GM23338 (cell line): ENCODE data around the gene ATP6V0C. TPM values are rescaled to one million over a fixed set of nuclear protein-coding genes. Genes with fewer than 3 reads are reported as not detected.

Experiments
- ATAC-seq: fragments of 200-7000 bp; cut with Tn5 transposase; 3 replicates; pipeline ENCODE4 v1.9.1; 2020
- DNase-seq: peaks from one replicate; pipeline ENCODE4 v3.0.0-alpha.2; 2015; ENCODE audit warnings: low spot score
- H2AFZ ChIP-seq: fragments of 200-600 bp; sonication (generic); 2 replicates; pipeline ENCODE4 v1.8.0; 2016; ENCODE audit warnings: antibody characterized with exemption, mild to moderate bottlenecking, moderate library complexity
- H3F3A ChIP-seq: fragments of 200-600 bp; sonication (generic); replicated peaks from 2 replicates; pipeline ENCODE4 v1.8.0; 2017; ENCODE audit warnings: antibody characterized with exemption, mixed run types, low read depth
- H3K27ac ChIP-seq: fragments of 200-600 bp; sonication (generic); 2 replicates; pipeline ENCODE4 v1.6.1; 2016; ENCODE audit warnings: low read depth
- H3K27me3 ChIP-seq: fragments of 200-600 bp; sonication (generic); 2 replicates; pipeline ENCODE4 v1.8.0; 2016; ENCODE audit warnings: mild to moderate bottlenecking, mixed run types, moderate library complexity; ENCODE audit not compliant: insufficient read depth
- H3K36me3 ChIP-seq: fragments of 200-600 bp; sonication (generic); 2 replicates; pipeline ENCODE4 v1.8.0; 2016; ENCODE audit warnings: mild to moderate bottlenecking; ENCODE audit not compliant: insufficient read depth
- H3K4me1 ChIP-seq: fragments of 200-600 bp; sonication (generic); 2 replicates; pipeline ENCODE4 v1.8.0; 2016; ENCODE audit warnings: mild to moderate bottlenecking, moderate library complexity; ENCODE audit not compliant: insufficient read depth
- H3K4me2 ChIP-seq: fragments of 200-600 bp; sonication (generic); 2 replicates; pipeline ENCODE4 v1.7.1; 2017; ENCODE audit warnings: mixed run types
- H3K4me3 ChIP-seq: fragments of 200-600 bp; sonication (generic); 2 replicates; pipeline ENCODE4 v1.6.1; 2016; ENCODE audit warnings: mixed run types
- H3K79me2 ChIP-seq: fragments of 200-600 bp; sonication (generic); replicated peaks from 2 replicates; pipeline ENCODE4 v1.8.0; 2017; ENCODE audit warnings: mild to moderate bottlenecking; ENCODE audit not compliant: insufficient read depth
- H3K9me2 ChIP-seq: fragments of 200-600 bp; sonication (generic); 2 replicates; pipeline ENCODE4 v1.8.0; 2017; ENCODE audit not compliant: insufficient read depth
- H4K20me1 ChIP-seq: fragments of 200-600 bp; sonication (generic); replicated peaks from 2 replicates; pipeline ENCODE4 v1.8.0; 2017; ENCODE audit warnings: mild to moderate bottlenecking; ENCODE audit not compliant: insufficient read depth
- H3K27ac Mint-ChIP-seq: 2 replicates; pipeline ENCODE4 v1.8.0; 2020; ENCODE audit warnings: inconsistent platforms, mild to moderate bottlenecking, moderate library complexity, mixed read lengths
- H3K27me3 Mint-ChIP-seq: 3 replicates; pipeline ENCODE4 v1.8.0; 2022; ENCODE audit warnings: low read depth, mild to moderate bottlenecking, moderate library complexity, mixed read lengths, inconsistent platforms; ENCODE audit not compliant: insufficient read depth, poor library complexity
- H3K36me3 Mint-ChIP-seq: 3 replicates; pipeline ENCODE4 v1.8.0; 2021; ENCODE audit warnings: low read depth, mild to moderate bottlenecking, inconsistent platforms, moderate library complexity, mixed read lengths
- H3K4me1 Mint-ChIP-seq: 3 replicates; pipeline ENCODE4 v1.8.0; 2020; ENCODE audit warnings: mild to moderate bottlenecking, inconsistent platforms, mixed read lengths
- H3K4me3 Mint-ChIP-seq: 3 replicates; pipeline ENCODE4 v1.8.0; 2021; ENCODE audit warnings: moderate library complexity, mild to moderate bottlenecking, inconsistent platforms, mixed read lengths
- H3K9me3 Mint-ChIP-seq: 3 replicates; pipeline ENCODE4 v1.8.0; 2020; ENCODE audit warnings: moderate library complexity, mild to moderate bottlenecking, inconsistent platforms, mixed read lengths
- CREB1 ChIP-seq: fragments of 250-450 bp; sonication (Bioruptor Pico); IDR thresholded peaks from 2 replicates; pipeline ENCODE4 v1.5.0; 2020; ENCODE audit warnings: low read depth, mild to moderate bottlenecking, moderate library complexity
- EZH2phosphoT487 ChIP-seq: fragments of 200-600 bp; sonication (generic); IDR thresholded peaks from one replicate; pipeline ENCODE4 v1.8.1; 2018; ENCODE audit warnings: antibody characterized with exemption; ENCODE audit not compliant: unreplicated experiment
- JUNB ChIP-seq: IDR thresholded peaks from one replicate; pipeline ENCODE4 v1.6.1; 2016; ENCODE audit warnings: antibody characterized with exemption; ENCODE audit not compliant: unreplicated experiment
- polyA plus RNA-seq: library from polyadenylated mRNA; unstranded; fragments of >200 nt; fragmentation: Nextera tagmentation; extraction: Ambion mirVana; gene quantifications from 2 replicates; pipeline ENCODE4 v1.2.1, GENCODE V29; 2016
- total RNA-seq: library from RNA; depleted of rRNA; stranded (reverse); fragments of >200 nt; shearing (Covaris generic); gene quantifications from 2 replicates; pipeline ENCODE4 v1.2.3, GENCODE V29; 2014
- TF ChIP-seq, protein P1 (sequence below): IDR thresholded peaks from one replicate; pipeline ENCODE4 v1.6.1; 2018; ENCODE audit warnings: antibody characterized with exemption; ENCODE audit not compliant: unreplicated experiment
- TF ChIP-seq, protein P2 (sequence below): fragments of 250-450 bp; sonication (Bioruptor Pico); IDR thresholded peaks from 2 replicates; pipeline ENCODE4 v1.5.0; 2020; ENCODE audit warnings: mild to moderate bottlenecking, moderate library complexity
- TF ChIP-seq, protein P3 (sequence below), 2 experiments: fragments of 200-600 bp in 1 of 2; sonication (generic) in 1 of 2; conservative IDR thresholded peaks; 2 replicates each; pipeline versions ENCODE4 v1.5.1 to v1.6.1; 2016 to 2017; ENCODE audit warnings: antibody characterized with exemption in 2 of 2, low read depth in 2 of 2, mild to moderate bottlenecking in 2 of 2, moderate library complexity in 1 of 2

ATP6V0C gene
- total and polyA plus RNA-seq, 2 experiments from 2014 or later, result 98.2 to 162 TPM

DNA sequence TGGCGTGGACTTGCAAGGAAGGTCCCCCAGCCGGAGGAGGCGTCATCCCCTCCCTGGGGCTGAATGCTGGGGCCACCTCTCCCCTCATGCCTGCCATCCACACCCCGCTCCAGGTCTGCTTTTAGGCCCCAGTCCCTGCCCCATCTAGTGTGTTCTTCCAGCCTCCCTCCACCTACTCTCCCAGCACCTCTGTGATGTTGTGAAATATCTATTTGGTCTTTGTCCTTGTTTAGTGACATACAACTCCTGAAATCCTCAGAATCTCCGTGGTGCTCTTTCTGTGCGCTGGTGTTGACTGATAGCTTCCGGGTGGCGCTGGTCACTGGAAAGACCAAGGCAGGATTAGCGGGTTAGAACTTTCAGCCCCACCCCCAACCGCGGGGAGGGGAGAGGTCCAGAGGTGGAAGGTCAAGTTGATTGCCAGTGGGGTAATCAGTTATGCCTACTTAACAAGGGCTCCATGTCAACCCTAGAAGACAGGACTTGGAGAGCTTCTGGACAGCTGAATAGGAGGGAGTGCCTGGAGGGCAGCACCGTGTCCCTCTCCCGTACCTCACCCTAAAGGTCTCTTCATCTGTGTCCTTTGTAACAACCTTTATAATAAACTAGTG lies 28.7 kb upstream of the ATP6V0C start:
- H3K4me3 Mint-ChIP-seq, result no peak overlapping the region; the same call in 2 of the 3 replicates
- Histone ChIP-seq H4K20me1 (0 out of 2 replicates have a peak, but pooled peaks cover 2% of the 10 kb centered on the region), H3K27me3 (no peaks in the 10 kb centered on the region)

More for the DNA sequence above, 28.7 kb upstream of the ATP6V0C start:
- H3K27ac Mint-ChIP-seq, result no peak overlapping the region
- H3K4me2 ChIP-seq, result no peak overlapping the region
- no peak for DNase-seq
- H3K27ac ChIP-seq, result no peak overlapping the region
- H3K79me2 ChIP-seq, result 0 out of 2 replicates have a peak, but pooled peaks cover 6% of the 10 kb centered on the region
- no peak for ATAC-seq
- TF ChIP-seq JUNB, result no peak
- TF ChIP-seq, protein P1, sequence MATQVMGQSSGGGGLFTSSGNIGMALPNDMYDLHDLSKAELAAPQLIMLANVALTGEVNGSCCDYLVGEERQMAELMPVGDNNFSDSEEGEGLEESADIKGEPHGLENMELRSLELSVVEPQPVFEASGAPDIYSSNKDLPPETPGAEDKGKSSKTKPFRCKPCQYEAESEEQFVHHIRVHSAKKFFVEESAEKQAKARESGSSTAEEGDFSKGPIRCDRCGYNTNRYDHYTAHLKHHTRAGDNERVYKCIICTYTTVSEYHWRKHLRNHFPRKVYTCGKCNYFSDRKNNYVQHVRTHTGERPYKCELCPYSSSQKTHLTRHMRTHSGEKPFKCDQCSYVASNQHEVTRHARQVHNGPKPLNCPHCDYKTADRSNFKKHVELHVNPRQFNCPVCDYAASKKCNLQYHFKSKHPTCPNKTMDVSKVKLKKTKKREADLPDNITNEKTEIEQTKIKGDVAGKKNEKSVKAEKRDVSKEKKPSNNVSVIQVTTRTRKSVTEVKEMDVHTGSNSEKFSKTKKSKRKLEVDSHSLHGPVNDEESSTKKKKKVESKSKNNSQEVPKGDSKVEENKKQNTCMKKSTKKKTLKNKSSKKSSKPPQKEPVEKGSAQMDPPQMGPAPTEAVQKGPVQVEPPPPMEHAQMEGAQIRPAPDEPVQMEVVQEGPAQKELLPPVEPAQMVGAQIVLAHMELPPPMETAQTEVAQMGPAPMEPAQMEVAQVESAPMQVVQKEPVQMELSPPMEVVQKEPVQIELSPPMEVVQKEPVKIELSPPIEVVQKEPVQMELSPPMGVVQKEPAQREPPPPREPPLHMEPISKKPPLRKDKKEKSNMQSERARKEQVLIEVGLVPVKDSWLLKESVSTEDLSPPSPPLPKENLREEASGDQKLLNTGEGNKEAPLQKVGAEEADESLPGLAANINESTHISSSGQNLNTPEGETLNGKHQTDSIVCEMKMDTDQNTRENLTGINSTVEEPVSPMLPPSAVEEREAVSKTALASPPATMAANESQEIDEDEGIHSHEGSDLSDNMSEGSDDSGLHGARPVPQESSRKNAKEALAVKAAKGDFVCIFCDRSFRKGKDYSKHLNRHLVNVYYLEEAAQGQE, result no peak
- no peak for TF ChIP-seq CREB1 (CRISPR knock-in tag)
- TF ChIP-seq, protein P2, sequence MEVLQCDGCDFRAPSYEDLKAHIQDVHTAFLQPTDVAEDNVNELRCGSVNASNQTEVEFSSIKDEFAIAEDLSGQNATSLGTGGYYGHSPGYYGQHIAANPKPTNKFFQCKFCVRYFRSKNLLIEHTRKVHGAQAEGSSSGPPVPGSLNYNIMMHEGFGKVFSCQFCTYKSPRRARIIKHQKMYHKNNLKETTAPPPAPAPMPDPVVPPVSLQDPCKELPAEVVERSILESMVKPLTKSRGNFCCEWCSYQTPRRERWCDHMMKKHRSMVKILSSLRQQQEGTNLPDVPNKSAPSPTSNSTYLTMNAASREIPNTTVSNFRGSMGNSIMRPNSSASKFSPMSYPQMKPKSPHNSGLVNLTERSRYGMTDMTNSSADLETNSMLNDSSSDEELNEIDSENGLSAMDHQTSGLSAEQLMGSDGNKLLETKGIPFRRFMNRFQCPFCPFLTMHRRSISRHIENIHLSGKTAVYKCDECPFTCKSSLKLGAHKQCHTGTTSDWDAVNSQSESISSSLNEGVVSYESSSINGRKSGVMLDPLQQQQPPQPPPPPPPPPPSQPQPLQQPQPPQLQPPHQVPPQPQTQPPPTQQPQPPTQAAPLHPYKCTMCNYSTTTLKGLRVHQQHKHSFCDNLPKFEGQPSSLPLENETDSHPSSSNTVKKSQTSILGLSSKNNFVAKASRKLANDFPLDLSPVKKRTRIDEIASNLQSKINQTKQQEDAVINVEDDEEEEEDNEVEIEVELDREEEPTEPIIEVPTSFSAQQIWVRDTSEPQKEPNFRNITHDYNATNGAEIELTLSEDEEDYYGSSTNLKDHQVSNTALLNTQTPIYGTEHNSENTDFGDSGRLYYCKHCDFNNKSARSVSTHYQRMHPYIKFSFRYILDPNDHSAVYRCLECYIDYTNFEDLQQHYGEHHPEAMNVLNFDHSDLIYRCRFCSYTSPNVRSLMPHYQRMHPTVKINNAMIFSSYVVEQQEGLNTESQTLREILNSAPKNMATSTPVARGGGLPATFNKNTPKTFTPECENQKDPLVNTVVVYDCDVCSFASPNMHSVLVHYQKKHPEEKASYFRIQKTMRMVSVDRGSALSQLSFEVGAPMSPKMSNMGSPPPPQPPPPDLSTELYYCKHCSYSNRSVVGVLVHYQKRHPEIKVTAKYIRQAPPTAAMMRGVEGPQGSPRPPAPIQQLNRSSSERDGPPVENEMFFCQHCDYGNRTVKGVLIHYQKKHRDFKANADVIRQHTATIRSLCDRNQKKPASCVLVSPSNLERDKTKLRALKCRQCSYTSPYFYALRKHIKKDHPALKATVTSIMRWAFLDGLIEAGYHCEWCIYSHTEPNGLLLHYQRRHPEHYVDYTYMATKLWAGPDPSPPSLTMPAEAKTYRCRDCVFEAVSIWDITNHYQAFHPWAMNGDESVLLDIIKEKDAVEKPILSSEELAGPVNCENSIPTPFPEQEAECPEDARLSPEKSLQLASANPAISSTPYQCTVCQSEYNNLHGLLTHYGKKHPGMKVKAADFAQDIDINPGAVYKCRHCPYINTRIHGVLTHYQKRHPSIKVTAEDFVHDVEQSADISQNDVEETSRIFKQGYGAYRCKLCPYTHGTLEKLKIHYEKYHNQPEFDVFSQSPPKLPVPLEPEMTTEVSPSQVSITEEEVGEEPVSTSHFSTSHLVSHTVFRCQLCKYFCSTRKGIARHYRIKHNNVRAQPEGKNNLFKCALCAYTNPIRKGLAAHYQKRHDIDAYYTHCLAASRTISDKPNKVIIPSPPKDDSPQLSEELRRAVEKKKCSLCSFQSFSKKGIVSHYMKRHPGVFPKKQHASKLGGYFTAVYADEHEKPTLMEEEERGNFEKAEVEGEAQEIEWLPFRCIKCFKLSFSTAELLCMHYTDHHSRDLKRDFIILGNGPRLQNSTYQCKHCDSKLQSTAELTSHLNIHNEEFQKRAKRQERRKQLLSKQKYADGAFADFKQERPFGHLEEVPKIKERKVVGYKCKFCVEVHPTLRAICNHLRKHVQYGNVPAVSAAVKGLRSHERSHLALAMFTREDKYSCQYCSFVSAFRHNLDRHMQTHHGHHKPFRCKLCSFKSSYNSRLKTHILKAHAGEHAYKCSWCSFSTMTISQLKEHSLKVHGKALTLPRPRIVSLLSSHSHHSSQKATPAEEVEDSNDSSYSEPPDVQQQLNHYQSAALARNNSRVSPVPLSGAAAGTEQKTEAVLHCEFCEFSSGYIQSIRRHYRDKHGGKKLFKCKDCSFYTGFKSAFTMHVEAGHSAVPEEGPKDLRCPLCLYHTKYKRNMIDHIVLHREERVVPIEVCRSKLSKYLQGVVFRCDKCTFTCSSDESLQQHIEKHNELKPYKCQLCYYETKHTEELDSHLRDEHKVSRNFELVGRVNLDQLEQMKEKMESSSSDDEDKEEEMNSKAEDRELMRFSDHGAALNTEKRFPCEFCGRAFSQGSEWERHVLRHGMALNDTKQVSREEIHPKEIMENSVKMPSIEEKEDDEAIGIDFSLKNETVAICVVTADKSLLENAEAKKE, result no peak
- no peak for TF ChIP-seq EZH2phosphoT487
- TF ChIP-seq, protein P3, sequence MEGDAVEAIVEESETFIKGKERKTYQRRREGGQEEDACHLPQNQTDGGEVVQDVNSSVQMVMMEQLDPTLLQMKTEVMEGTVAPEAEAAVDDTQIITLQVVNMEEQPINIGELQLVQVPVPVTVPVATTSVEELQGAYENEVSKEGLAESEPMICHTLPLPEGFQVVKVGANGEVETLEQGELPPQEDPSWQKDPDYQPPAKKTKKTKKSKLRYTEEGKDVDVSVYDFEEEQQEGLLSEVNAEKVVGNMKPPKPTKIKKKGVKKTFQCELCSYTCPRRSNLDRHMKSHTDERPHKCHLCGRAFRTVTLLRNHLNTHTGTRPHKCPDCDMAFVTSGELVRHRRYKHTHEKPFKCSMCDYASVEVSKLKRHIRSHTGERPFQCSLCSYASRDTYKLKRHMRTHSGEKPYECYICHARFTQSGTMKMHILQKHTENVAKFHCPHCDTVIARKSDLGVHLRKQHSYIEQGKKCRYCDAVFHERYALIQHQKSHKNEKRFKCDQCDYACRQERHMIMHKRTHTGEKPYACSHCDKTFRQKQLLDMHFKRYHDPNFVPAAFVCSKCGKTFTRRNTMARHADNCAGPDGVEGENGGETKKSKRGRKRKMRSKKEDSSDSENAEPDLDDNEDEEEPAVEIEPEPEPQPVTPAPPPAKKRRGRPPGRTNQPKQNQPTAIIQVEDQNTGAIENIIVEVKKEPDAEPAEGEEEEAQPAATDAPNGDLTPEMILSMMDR (conservative IDR thresholded peaks at IDR 0.05; ENCODE audit: low read depth in 2 of 2), result no peak
- no peaks in the 10 kb centered on the region for H3K9me2 ChIP-seq
- H3K4me1 Mint-ChIP-seq, result peaks cover 20% of the 10 kb centered on the region
- H3F3A ChIP-seq, result no peaks in the 10 kb centered on the region
- no peaks in the 10 kb centered on the region; the same call in 1 of the 3 replicates for H3K36me3 Mint-ChIP-seq
- no peaks in the 10 kb centered on the region for H3K9me3 Mint-ChIP-seq
- peaks cover 17% of the 10 kb centered on the region for H3K27me3 Mint-ChIP-seq
- no peak overlapping the region for H3K4me3 ChIP-seq
- no peak overlapping the region for H2AFZ ChIP-seq
- no peaks in the 10 kb centered on the region for H3K36me3 ChIP-seq
- no peaks in the 10 kb centered on the region for H3K4me1 ChIP-seq
